HG02763 (cell line): ENCODE measurements around the gene ARHGEF12.

Experiments used
- ATAC-seq: cut with Tn5 transposase; IDR thresholded peaks from one replicate; pipeline ENCODE4 v1.9.1; 2021; ENCODE audit warnings: mild to moderate bottlenecking, moderate library complexity; ENCODE audit not compliant: unreplicated experiment

The ARHGEF12 gene

DNA sequence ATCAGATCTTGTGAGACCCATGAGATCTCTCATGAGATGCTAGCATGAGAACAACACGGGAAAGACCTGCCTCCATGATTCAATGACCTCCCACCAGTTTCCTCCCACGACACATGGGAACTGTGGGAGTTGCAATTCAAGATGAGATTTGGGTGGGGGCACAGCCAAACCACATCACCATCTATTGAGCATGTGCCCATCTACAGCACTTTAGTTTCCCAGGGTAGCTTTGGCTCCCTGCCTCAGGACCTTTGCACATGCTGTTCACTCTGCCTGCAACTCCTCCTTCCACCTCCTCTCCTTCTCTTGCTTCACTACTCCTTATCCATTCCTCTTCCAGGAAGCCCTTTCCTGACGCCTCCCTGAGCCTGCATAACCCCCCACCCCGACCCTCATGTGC, 192.5 kb downstream of the ARHGEF12 start:
- ATAC-seq, result no peak

DNA sequence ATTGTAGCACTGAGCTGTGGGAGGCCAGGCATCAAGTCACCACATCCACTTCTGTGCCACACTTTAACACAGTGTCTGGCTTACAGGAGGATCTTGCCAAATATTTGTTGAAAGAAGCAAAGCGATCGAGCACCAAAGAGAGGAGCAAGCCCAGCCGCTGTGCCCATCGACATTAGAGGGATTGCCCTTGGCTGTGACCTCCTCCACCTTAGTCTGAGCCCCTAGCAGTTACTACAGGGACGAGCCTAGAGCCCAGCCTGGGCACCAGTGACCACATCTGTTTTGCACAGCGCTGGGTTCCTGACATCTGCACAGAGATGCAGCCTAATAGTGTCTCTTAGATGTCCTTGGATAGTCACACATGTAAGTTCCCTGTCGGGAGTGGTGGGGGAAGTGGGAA, 193.0 kb downstream of the ARHGEF12 start:
- no peak for ATAC-seq

DNA sequence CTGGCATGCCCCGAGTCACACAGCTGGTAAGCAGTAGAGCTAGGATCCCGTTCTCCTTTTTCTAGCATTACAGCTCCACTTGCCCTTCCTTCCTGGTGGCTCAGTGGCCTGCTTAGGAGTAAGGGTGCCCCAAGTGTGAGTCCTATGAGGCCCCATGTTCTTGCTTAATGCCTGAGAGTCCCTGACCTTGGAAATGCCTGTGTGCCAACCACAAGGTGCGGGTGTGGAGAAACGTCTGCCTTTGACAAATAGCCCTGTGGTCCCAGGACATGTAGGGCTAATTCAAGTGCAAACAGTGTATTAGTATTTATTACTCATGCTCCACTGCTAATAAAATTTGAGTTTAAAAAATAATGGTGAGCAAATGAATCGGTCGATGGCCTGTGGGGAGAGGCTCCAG, 193.7 kb downstream of the ARHGEF12 start:
- no peak for ATAC-seq

DNA sequence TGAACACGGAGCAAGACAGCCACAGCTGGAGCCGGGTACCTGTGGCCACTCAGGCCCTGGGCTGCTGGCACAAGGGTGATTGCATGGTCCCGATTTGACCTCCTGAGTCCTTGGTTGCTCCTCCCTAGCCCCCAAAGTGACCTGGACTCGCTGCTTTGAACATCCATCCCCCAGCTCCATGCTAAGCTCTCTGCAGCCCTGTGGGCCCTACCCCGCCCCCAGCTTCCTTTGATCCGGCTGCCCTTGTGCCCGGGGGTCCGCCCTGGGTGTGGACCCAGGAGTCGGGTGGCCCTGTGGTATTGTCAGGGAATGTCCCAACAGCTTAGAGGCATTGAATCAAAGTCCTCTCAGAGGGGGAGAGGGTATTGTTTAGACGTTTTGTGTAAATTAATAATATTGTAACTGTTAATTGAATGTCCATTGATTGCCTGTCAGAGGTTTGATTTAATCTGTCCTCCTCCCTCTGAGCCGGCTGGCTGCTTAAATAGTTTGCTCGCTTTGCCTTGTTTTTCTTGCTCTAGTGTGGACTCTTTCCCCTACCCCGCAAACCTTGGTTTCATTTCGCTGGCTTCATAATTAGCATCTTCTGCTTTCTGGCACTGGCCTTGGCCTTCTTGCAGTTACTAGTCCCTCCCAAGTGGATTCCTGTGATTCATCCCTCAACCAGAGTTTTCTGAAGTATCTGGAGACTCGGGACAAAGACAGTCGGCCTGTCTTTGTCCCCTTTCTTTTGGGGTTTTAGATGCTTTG, 196.0 kb downstream of the ARHGEF12 start:
- ATAC-seq, result no peak

DNA sequence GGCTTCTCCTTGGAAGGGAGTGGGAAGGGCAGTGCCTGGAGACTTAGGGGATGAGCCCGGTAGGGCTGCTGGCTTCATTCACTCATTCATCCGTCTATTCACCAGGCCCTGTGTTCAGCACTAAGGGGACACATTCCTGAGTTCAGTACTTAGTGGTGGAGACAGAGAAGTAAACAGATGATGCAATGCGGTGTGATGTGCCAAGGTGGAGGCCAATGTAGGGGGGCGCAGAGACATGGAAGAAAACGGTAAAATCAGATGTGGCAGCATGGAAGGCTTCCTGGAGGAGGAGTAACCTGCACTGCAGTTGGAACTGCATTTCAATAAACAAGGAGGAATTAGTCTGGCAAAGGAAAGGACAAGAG, 196.6 kb downstream of the ARHGEF12 start:
- ATAC-seq, result no peak

DNA sequence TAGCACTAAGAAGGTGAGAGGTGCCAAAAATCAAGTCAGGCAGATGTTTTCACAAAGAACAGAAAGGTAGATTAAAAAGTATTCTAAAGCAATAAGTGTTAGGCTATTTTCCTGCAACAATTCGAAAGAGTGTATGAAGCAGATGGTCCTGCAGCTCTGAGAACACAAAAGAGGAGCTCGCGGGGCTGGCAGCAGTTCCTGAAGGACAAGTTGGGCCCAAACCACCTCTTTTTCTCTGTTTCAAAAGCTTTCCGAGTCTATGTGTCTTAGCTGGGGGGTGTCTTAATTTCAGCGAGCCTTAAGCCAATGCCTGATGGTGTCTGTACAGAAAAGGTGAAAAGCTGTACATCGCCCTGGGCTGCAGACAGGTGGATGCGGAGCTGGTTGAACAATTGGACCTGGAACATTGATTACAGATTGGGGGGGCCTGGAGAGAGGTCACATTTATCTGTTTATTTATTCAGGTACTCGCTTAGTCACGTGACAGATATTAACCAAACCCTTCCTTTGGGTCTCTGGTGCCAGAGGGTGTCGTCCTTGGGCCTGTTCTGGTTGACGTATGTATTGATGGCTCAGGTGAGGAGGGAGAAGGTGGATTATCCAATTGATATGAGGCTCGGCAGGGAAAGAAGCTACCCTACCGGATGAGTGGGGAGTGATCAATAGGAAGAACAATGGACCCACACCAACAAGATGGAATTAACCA, 200.0 kb downstream of the ARHGEF12 start:
- no peak for ATAC-seq

DNA sequence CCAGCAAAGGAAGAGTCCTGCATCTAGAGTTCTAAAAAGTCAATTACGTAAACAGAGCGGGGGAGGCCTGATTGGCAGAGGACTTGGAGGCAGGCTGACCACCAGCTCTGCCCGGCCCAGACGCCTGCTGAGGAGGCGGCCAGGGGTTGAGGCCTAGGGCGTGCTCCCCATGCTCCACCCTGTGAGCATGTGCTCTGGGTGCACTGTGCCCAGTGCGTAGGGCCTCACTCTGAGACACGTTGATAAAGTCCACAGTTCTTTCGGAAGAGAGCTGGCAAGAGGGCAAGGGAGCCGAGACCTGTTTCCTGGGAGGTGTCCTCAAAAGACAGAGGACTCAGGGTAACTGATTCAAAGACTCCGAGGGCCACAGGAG, 200.6 kb downstream of the ARHGEF12 start:
- ATAC-seq, result no peak

DNA sequence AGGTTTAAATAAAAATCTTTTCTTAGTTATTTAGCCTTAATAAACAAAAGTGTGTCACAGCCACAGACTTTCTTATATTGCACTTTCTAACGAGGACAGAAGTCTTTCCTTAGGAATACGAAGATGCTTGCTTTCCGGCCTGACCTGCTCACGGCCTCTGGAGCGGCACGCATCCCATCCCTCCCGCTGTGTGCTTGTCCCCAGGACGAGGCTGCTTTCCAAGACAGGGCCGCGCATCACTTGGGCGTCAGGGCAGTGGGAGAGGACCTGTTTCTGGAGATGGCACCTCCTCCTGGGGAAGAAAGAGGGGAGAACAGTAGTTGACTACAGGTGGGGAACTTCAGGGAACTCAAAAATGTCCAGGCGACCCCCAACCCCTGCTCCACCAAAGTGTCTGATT, 201.8 kb downstream of the ARHGEF12 start:
- no peak for ATAC-seq

DNA sequence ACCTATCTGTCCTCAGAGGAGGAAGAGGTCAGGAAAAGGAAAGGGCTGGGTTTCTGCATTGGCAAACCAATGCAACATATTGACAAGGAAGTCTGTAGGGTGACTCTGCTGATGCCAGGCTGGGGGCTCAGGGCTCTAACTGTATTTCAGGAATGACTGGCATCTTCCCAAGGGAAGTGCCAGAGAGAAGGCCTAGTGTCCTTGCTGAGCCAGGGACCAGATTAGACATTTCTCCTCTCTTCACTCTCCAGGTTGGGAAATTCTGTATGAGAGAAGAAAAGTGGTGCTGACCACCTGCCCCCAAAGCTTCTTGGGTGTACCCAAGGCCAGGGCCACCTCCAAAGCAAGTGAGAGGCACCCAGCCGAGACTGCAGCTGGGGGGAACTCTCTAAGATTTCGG, 202.5 kb downstream of the ARHGEF12 start:
- no peak for ATAC-seq
